Measurements from ENCODE around the gene CACNB4. TPM values are rescaled to one million over a fixed set of nuclear protein-coding genes. Genes with fewer than 3 reads are reported as not detected.
A peak's percentile ranks its signal among the peaks of the same experiment; 100 is the strongest.

The CACNB4 gene
- total and polyA plus RNA-seq, 10 of the 15 experiments (the other 5 are each of a cell fraction or from before 2014, with no cell fraction given), result 2.0 to 21.6 (median 9.3) TPM

- intact Hi-C loops (cut with micrococcal nuclease; ENCODE audit: unreplicated experiment) (no loop called here), in situ Hi-C loops (cut with MboI) (loop anchor here (10.0 kb wide), 1 partner anchor 320 kb away; no protein-coding TSS in a partner anchor)
- no peaks in the 10 kb centered on the region for H3K79me2 ChIP-seq (ENCODE audit: control insufficient read depth, insufficient read depth, low read length)
- no peak overlapping the region for H2AFZ ChIP-seq (ENCODE audit: control insufficient read depth, low read depth, low read length)
- H3K27ac ChIP-seq (ENCODE audit: control insufficient read depth, insufficient read depth), result no peak overlapping the region
- no peaks in the 10 kb centered on the region for H4K20me1 ChIP-seq (ENCODE audit: control insufficient read depth, insufficient read depth)
- H3K27me3 ChIP-seq (replicated peaks in 1 of 2; ENCODE audit: control insufficient read depth in 2 of 2, insufficient read depth in 2 of 2, low read length in 1 of 2), result no peaks in the 10 kb centered on the region
- H3K4me1 ChIP-seq (ENCODE audit: control insufficient read depth, insufficient read depth, low read length), result peaks cover 40% of the 10 kb centered on the region
- no peaks in the 10 kb centered on the region for H3K9me3 ChIP-seq (replicated peaks; ENCODE audit: control insufficient read depth, insufficient read depth, low read length)
- H3K9ac ChIP-seq (ENCODE audit: control insufficient read depth, insufficient read depth, low read length), result no peak overlapping the region
- RAD21 ChIA-PET (ENCODE audit: unreplicated experiment), result no interaction called here
- H3K4me3 ChIP-seq, result no peak overlapping the region
- H3K36me3 ChIP-seq (ENCODE audit: control insufficient read depth in 2 of 2, insufficient read depth in 2 of 2, low read length in 1 of 2), result no peaks in the 10 kb centered on the region
- WGBS (ENCODE audit: insufficient coverage, insufficient replicate concordance, low lambda C conversion rate, missing lambda C conversion rate), result 41% methylated on average over 6 of the region's 6 CpGs
- ATAC-seq (no peak), DNase-seq (ENCODE audit: low read depth, low spot score) (no peak), FAIRE-seq (no peak)
- SMC1A ChIA-PET (ENCODE audit: uncharacterized antibody, unreplicated experiment), result interaction anchor here (3.0 kb wide), 1 partner anchor 19 kb away, joined by 11 read pairs; no protein-coding TSS in a partner anchor
- POLR2A ChIA-PET, result no interaction called here
- CTCF ChIA-PET, result no interaction called here
- BruUV-seq (replicated peaks), result no TSS peak
- no peak overlapping the region for H3K4me2 ChIP-seq (ENCODE audit: control insufficient read depth, insufficient read depth)
- TF ChIP-seq TCF7 (IDR thresholded peaks at IDR 0.05; ENCODE audit: borderline replicate concordance), result no peak
- TF ChIP-seq STAT1 (conservative IDR thresholded peaks at IDR 0.05), result no peak
- TF ChIP-seq SRF (IDR thresholded peaks at IDR 0.05; ENCODE audit: low read depth in 2 of 2, low read length in 2 of 2), result no peak
- no peak for TF ChIP-seq ATF7 (IDR thresholded peaks at IDR 0.05; ENCODE audit: low read depth)
Measured at GRCh38 chr2:151844211-151844896, 254.5 kb downstream of the CACNB4 start.

DNA sequence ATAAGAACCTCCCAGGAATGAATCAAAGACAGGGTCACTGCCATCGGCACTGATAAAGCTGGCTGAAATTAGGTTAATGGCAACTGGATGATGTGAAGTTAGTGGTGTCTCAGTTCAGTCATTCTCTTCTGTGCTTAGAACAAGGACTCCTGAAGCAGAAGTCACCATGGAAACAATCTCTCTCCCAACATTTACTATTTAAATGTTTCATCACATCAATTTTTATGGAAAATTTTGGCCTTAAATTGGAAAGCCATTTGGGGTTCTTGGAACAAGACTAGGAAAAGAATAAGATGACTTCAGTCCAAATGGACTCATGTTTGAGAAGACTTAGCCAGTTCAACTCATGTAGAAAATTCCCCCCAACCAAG lies 255.2 kb downstream of the CACNB4 start:
- ChIA-PET CTCF (no interaction called here), SMC1A (ENCODE audit: uncharacterized antibody, unreplicated experiment) (interaction anchor here (3.0 kb wide), 1 partner anchor 18 kb away, joined by 11 read pairs; no protein-coding TSS in a partner anchor), POLR2A (no interaction called here), RAD21 (ENCODE audit: unreplicated experiment) (no interaction called here)
- H3K9ac ChIP-seq (ENCODE audit: control insufficient read depth, insufficient read depth, low read length), result no peak overlapping the region
- intact Hi-C loops (cut with micrococcal nuclease; ENCODE audit: unreplicated experiment) (no loop called here), in situ Hi-C loops (cut with MboI) (loop anchor here (10.0 kb wide), 1 partner anchor 321 kb away; no protein-coding TSS in a partner anchor)
- no peak overlapping the region for H3K4me3 ChIP-seq
- 100% methylated on average over 1 of the region's 1 CpG for WGBS (ENCODE audit: insufficient coverage, insufficient replicate concordance, low lambda C conversion rate, missing lambda C conversion rate)
- no TSS peak for BruUV-seq (replicated peaks)
- FAIRE-seq (no peak), ATAC-seq (no peak), DNase-seq (ENCODE audit: low read depth, low spot score) (no peak)
- H3K4me1 ChIP-seq (ENCODE audit: control insufficient read depth, insufficient read depth, low read length), result peaks cover 40% of the 10 kb centered on the region
- no peaks in the 10 kb centered on the region for H3K36me3 ChIP-seq (ENCODE audit: control insufficient read depth in 2 of 2, insufficient read depth in 2 of 2, low read length in 1 of 2)
- H3K27ac ChIP-seq (ENCODE audit: control insufficient read depth, insufficient read depth), result peak overlapping the region; percentile 21; the same call in 1 of the 2 replicates
- peak overlapping the region; percentile 30; the same call in 1 of the 2 replicates for H3K4me2 ChIP-seq (ENCODE audit: control insufficient read depth, insufficient read depth)
- no peaks in the 10 kb centered on the region for H3K27me3 ChIP-seq (replicated peaks in 1 of 2; ENCODE audit: control insufficient read depth in 2 of 2, insufficient read depth in 2 of 2, low read length in 1 of 2)
- H4K20me1 ChIP-seq (ENCODE audit: control insufficient read depth, insufficient read depth), result no peaks in the 10 kb centered on the region
- no peaks in the 10 kb centered on the region for H3K79me2 ChIP-seq (ENCODE audit: control insufficient read depth, insufficient read depth, low read length)
- no peak overlapping the region for H2AFZ ChIP-seq (ENCODE audit: control insufficient read depth, low read depth, low read length)
- no peaks in the 10 kb centered on the region for H3K9me3 ChIP-seq (replicated peaks; ENCODE audit: control insufficient read depth, insufficient read depth, low read length)
- no peak for TF ChIP-seq YY1 (IDR thresholded peaks at IDR 0.05; ENCODE audit: low read depth, low read length)
